Ishikawa (cell line): ENCODE measurements around the gene PSRC1.

ENCODE experiments used
- CEBPB ChIP-seq: IDR thresholded peaks from 2 replicates; pipeline ENCODE4 v1.6.1; 2012
- CREB1 ChIP-seq: IDR thresholded peaks from 2 replicates; pipeline ENCODE4 v1.6.1; 2012; ENCODE audit warnings: low read depth
- EGR1 ChIP-seq: IDR thresholded peaks from 2 replicates; pipeline ENCODE4 v1.6.1; 2012
- FOXM1 ChIP-seq: IDR thresholded peaks from 2 replicates; pipeline ENCODE4 v1.6.1; 2012; ENCODE audit warnings: low read depth, borderline replicate concordance
- MAX ChIP-seq: IDR thresholded peaks from 2 replicates; pipeline ENCODE4 v1.6.1; 2012
- NFIC ChIP-seq: IDR thresholded peaks from 2 replicates; pipeline ENCODE4 v1.6.1; 2012
- TAF1 ChIP-seq: IDR thresholded peaks from 2 replicates; pipeline ENCODE4 v1.6.1; 2012; ENCODE audit warnings: low read depth, mild to moderate bottlenecking
- TCF12 ChIP-seq: IDR thresholded peaks from 2 replicates; pipeline ENCODE4 v1.6.1; 2012; ENCODE audit warnings: low read depth
- USF1 ChIP-seq: IDR thresholded peaks from 2 replicates; pipeline ENCODE4 v1.6.1; 2012
- YY1 ChIP-seq: IDR thresholded peaks from 2 replicates; pipeline ENCODE4 v1.6.1; 2012; ENCODE audit warnings: low read depth

GRCh38 chr1:109238382-109238781, 44.6 kb downstream of the PSRC1 start:
- TF ChIP-seq CEBPB = no peak
- no peak for TF ChIP-seq TCF12
- no peak for TF ChIP-seq TAF1
- TF ChIP-seq NFIC = no peak
- TF ChIP-seq FOXM1 = no peak
- TF ChIP-seq CREB1 = no peak
- no peak for TF ChIP-seq EGR1
- no peak for TF ChIP-seq MAX
- no peak for TF ChIP-seq YY1
- TF ChIP-seq USF1 = no peak
